ENCODE measurements around the gene CHCHD3. TPM values are rescaled to one million over a fixed set of nuclear protein-coding genes. Genes with fewer than 3 reads are reported as not detected.
"Not testable (repeated sequence)": the region's sequence is repeated elsewhere in the genome, so short reads cannot be mapped to it uniquely, and the experiment has no call there.

The CHCHD3 gene
- total and polyA plus RNA-seq, 4 donors, result 48.8 to 71.0 (median 58.7) TPM

- no peak overlapping the region for H3K27ac ChIP-seq (ENCODE audit: low read depth, low read length)
- no peaks in the 10 kb centered on the region for H3K9me3 ChIP-seq (ENCODE audit: control insufficient read depth, insufficient read depth, low read length)
- H3K4me1 ChIP-seq (ENCODE audit: control insufficient read depth, insufficient read depth, low read length), result no peaks in the 10 kb centered on the region
- no peaks in the 10 kb centered on the region for H3K27me3 ChIP-seq (ENCODE audit: control insufficient read depth, insufficient read depth, low read length)
- DNase-seq (ENCODE audit: low read depth in 4 of 6, low spot score in 6 of 6), result no peak
- no CpG with 5 or more reads among the region's 1 CpG for WGBS (ENCODE audit: insufficient coverage)
- no peaks in the 10 kb centered on the region for H3K36me3 ChIP-seq (ENCODE audit: control insufficient read depth, insufficient read depth, low read length)
- no peak overlapping the region for H3K4me3 ChIP-seq (ENCODE audit: low read depth, low read length)
Observed at GRCh38 chr7:133036289-133036688, 45.6 kb downstream of the CHCHD3 start.

GRCh38 chr7:133035240-133035639 is 46.6 kb downstream of the CHCHD3 start:
- 100% methylated on average over 6 of the region's 10 CpGs for WGBS (ENCODE audit: insufficient coverage)
- H3K27me3 ChIP-seq (ENCODE audit: control insufficient read depth, insufficient read depth, low read length); DNase-seq (ENCODE audit: low read depth in 4 of 6, low spot score in 6 of 6); H3K4me1 ChIP-seq (ENCODE audit: control insufficient read depth, insufficient read depth, low read length); H3K4me3 ChIP-seq (ENCODE audit: low read depth, low read length); H3K9me3 ChIP-seq (ENCODE audit: control insufficient read depth, insufficient read depth, low read length); H3K27ac ChIP-seq (ENCODE audit: low read depth, low read length); H3K36me3 ChIP-seq (ENCODE audit: control insufficient read depth, insufficient read depth, low read length): not testable (repeated sequence)

GRCh38 chr7:133030346-133030745 is 51.5 kb downstream of the CHCHD3 start:
- H3K27me3 ChIP-seq (ENCODE audit: control insufficient read depth, insufficient read depth, low read length), result no peaks in the 10 kb centered on the region
- DNase-seq (ENCODE audit: low read depth in 4 of 6, low spot score in 6 of 6), result peak in 1 of 6 donors; percentile 33
- no peaks in the 10 kb centered on the region for H3K36me3 ChIP-seq (ENCODE audit: control insufficient read depth, insufficient read depth, low read length)

DNA sequence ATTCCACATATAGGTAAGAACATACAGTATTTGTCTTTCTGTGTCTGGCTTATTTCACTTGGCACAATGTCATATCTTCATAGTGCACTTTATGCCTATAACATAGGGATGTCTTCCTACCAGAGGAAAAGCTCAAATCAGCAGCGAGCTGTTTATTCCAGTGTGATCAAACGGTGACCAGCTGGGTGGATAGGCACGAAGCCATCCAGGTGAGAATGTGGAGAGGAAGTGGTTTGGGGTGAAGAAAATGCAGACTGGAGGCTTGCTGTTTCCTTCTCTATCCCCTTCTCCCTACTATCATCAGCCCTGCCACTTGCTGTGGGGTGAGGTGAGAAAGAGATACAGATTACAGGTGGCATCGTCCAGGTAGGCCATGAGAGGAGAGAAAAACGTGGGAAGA is 52.4 kb downstream of the CHCHD3 start:
- Histone ChIP-seq H3K4me1 (ENCODE audit: control insufficient read depth, insufficient read depth, low read length) (no peaks in the 10 kb centered on the region), H3K36me3 (ENCODE audit: control insufficient read depth, insufficient read depth, low read length) (no peaks in the 10 kb centered on the region), H3K27me3 (ENCODE audit: control insufficient read depth, insufficient read depth, low read length) (no peaks in the 10 kb centered on the region), H3K27ac (ENCODE audit: low read depth, low read length) (no peak overlapping the region), H3K9me3 (ENCODE audit: control insufficient read depth, insufficient read depth, low read length) (no peaks in the 10 kb centered on the region), H3K4me3 (ENCODE audit: low read depth, low read length) (no peak overlapping the region)
- 77% methylated on average over 2 of the region's 5 CpGs for WGBS (ENCODE audit: insufficient coverage)
- DNase-seq (ENCODE audit: low read depth in 4 of 6, low spot score in 6 of 6), result no peak

More at GRCh38 chr7:133030346-133030745, 51.5 kb downstream of the CHCHD3 start:
- no peak overlapping the region for H3K4me3 ChIP-seq (ENCODE audit: low read depth, low read length)
- no peak overlapping the region for H3K27ac ChIP-seq (ENCODE audit: low read depth, low read length)
- no peaks in the 10 kb centered on the region for H3K9me3 ChIP-seq (ENCODE audit: control insufficient read depth, insufficient read depth, low read length)
- no peaks in the 10 kb centered on the region for H3K4me1 ChIP-seq (ENCODE audit: control insufficient read depth, insufficient read depth, low read length)

- no peaks in the 10 kb centered on the region for H3K4me1 ChIP-seq (ENCODE audit: control insufficient read depth, insufficient read depth, low read length)
- no peaks in the 10 kb centered on the region for H3K9me3 ChIP-seq (ENCODE audit: control insufficient read depth, insufficient read depth, low read length)
- no peak overlapping the region for H3K27ac ChIP-seq (ENCODE audit: low read depth, low read length)
- no peak for DNase-seq (ENCODE audit: low read depth in 4 of 6, low spot score in 6 of 6)
- H3K36me3 ChIP-seq (ENCODE audit: control insufficient read depth, insufficient read depth, low read length), result no peaks in the 10 kb centered on the region
- no peak overlapping the region for H3K4me3 ChIP-seq (ENCODE audit: low read depth, low read length)
- no peaks in the 10 kb centered on the region for H3K27me3 ChIP-seq (ENCODE audit: control insufficient read depth, insufficient read depth, low read length)
Observed at GRCh38 chr7:133027397-133027796, 54.5 kb downstream of the CHCHD3 start.

- no peaks in the 10 kb centered on the region for H3K9me3 ChIP-seq (ENCODE audit: control insufficient read depth, insufficient read depth, low read length)
- no peak for DNase-seq (ENCODE audit: low read depth in 4 of 6, low spot score in 6 of 6)
- no peaks in the 10 kb centered on the region for H3K27me3 ChIP-seq (ENCODE audit: control insufficient read depth, insufficient read depth, low read length)
- no CpG with 5 or more reads among the region's 2 CpGs for WGBS (ENCODE audit: insufficient coverage)
- H3K36me3 ChIP-seq (ENCODE audit: control insufficient read depth, insufficient read depth, low read length), result no peaks in the 10 kb centered on the region
- H3K4me1 ChIP-seq (ENCODE audit: control insufficient read depth, insufficient read depth, low read length), result no peaks in the 10 kb centered on the region
- H3K27ac ChIP-seq (ENCODE audit: low read depth, low read length), result no peak overlapping the region
- H3K4me3 ChIP-seq (ENCODE audit: low read depth, low read length), result no peak overlapping the region
Observed at GRCh38 chr7:133026210-133026859, 55.6 kb downstream of the CHCHD3 start.

GRCh38 chr7:133025056-133025455 is 56.8 kb downstream of the CHCHD3 start:
- H3K27ac ChIP-seq (ENCODE audit: low read depth, low read length), result no peak overlapping the region
- H3K27me3 ChIP-seq (ENCODE audit: control insufficient read depth, insufficient read depth, low read length), result no peaks in the 10 kb centered on the region
- no peaks in the 10 kb centered on the region for H3K4me1 ChIP-seq (ENCODE audit: control insufficient read depth, insufficient read depth, low read length)
- DNase-seq (ENCODE audit: low read depth in 4 of 6, low spot score in 6 of 6), result peak in 1 of 6 donors; percentile 43
- no CpG with 5 or more reads among the region's 2 CpGs for WGBS (ENCODE audit: insufficient coverage)
- H3K36me3 ChIP-seq (ENCODE audit: control insufficient read depth, insufficient read depth, low read length), result no peaks in the 10 kb centered on the region
- H3K4me3 ChIP-seq (ENCODE audit: low read depth, low read length), result no peak overlapping the region
- no peaks in the 10 kb centered on the region for H3K9me3 ChIP-seq (ENCODE audit: control insufficient read depth, insufficient read depth, low read length)

DNA sequence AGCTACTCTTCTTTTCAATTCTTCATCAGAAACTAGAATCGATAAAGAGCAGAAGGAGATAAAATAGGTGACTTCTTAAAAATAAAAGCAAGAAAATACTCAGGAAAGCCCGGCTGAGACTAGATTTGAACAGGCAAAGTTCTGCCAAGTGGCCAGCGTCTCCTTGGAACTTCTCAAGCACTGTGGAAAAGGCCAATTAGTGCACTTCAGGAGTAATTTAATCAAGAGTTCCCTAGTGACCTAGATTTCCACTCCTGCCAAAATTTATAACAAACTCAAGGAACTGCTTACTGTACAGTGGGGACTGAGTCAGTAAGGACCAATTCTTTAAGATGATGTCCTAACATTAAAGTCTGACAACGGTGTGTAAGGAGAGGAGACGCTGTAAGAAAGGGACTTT is 57.3 kb downstream of the CHCHD3 start:
- Histone ChIP-seq H3K9me3 (ENCODE audit: control insufficient read depth, insufficient read depth, low read length) (no peaks in the 10 kb centered on the region), H3K4me3 (ENCODE audit: low read depth, low read length) (no peak overlapping the region), H3K36me3 (ENCODE audit: control insufficient read depth, insufficient read depth, low read length) (no peaks in the 10 kb centered on the region), H3K4me1 (ENCODE audit: control insufficient read depth, insufficient read depth, low read length) (no peaks in the 10 kb centered on the region), H3K27ac (ENCODE audit: low read depth, low read length) (no peak overlapping the region), H3K27me3 (ENCODE audit: control insufficient read depth, insufficient read depth, low read length) (no peaks in the 10 kb centered on the region)
- WGBS (ENCODE audit: insufficient coverage), result 53% methylated on average over 2 of the region's 5 CpGs
- peak in 2 of 6 donors; percentile 22 to 44 for DNase-seq (ENCODE audit: low read depth in 4 of 6, low spot score in 6 of 6)

DNA sequence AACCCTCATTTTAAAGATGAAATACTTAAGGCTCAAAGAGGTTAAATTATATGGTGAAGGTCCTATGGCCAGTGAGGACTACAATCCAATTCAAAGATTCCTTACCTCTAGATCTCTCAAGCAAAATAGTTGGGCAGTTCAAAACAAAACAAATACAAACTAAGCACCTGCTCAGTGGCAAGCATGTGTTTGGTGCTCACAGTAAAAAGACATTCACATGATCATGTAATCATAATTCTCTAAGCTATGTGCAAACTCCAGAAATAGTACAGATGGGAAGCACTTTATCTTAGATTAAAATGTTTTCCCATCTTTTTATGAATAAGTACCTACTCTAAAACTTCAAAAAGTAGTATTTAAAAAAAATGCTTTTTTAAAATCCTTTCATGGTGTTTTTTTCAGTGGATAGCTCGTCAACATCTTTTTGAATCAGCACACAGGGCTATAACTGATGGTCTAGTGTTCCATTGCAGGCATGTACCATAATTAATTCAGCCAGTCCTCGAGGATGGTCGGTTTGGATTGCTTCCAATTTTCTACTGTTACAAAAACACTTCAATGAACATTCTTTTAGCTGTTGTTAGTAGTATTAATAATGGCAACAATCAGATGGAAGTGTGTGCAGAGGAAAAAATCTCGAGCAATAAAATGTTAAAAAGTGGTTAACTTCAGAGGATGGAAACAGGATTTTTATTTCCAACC is 58.4 kb downstream of the CHCHD3 start:
- WGBS (ENCODE audit: insufficient coverage), result 43% methylated on average over 1 of the region's 4 CpGs
- no peak overlapping the region for H3K4me3 ChIP-seq (ENCODE audit: low read depth, low read length)
- no peaks in the 10 kb centered on the region for H3K27me3 ChIP-seq (ENCODE audit: control insufficient read depth, insufficient read depth, low read length)
- H3K36me3 ChIP-seq (ENCODE audit: control insufficient read depth, insufficient read depth, low read length), result no peaks in the 10 kb centered on the region
- peak in 3 of 6 donors; percentile 15 to 69 (median 66) for DNase-seq (ENCODE audit: low read depth in 4 of 6, low spot score in 6 of 6)
- no peaks in the 10 kb centered on the region for H3K4me1 ChIP-seq (ENCODE audit: control insufficient read depth, insufficient read depth, low read length)
- H3K9me3 ChIP-seq (ENCODE audit: control insufficient read depth, insufficient read depth, low read length), result no peaks in the 10 kb centered on the region
- no peak overlapping the region for H3K27ac ChIP-seq (ENCODE audit: low read depth, low read length)

DNA sequence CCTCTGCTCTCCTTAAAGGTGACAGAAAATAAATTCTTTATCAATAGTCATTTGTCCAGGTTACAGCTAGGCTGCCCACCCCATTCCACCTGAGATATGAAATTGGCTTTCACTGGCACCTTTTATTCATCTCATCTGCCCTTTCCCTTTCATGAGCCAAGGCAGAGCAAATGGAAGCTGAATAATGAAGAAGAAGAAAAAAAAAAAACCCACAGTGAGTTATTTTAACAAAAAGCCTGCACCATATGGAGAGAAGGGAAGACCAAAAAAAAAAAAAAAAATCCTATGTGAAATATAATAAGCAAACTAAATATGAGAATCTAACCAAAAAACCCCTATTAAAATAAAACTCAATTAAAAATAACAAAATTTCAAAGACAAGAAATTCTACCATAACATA is 59.2 kb downstream of the CHCHD3 start:
- H3K27me3 ChIP-seq (ENCODE audit: control insufficient read depth, insufficient read depth, low read length), result no peaks in the 10 kb centered on the region
- H3K4me1 ChIP-seq (ENCODE audit: control insufficient read depth, insufficient read depth, low read length), result no peaks in the 10 kb centered on the region
- no peaks in the 10 kb centered on the region for H3K36me3 ChIP-seq (ENCODE audit: control insufficient read depth, insufficient read depth, low read length)
- H3K9me3 ChIP-seq (ENCODE audit: control insufficient read depth, insufficient read depth, low read length), result no peaks in the 10 kb centered on the region
- peak in 1 of 6 donors; percentile 56 for DNase-seq (ENCODE audit: low read depth in 4 of 6, low spot score in 6 of 6)
- H3K27ac ChIP-seq (ENCODE audit: low read depth, low read length), result no peak overlapping the region
- H3K4me3 ChIP-seq (ENCODE audit: low read depth, low read length), result no peak overlapping the region

All from spinal cord (tissue), 10 donors.